Suprapubic skin (tissue), 4 donors: ENCODE data around the gene SLC8A2.

ENCODE experiments used
- CTCF ChIP-seq, 2 donors: fragments of 200-600 bp in 1 of 2; fragments of 450-650 bp in 1 of 2; sonication (generic) in 1 of 2; IDR thresholded peaks; one replicate each; pipeline ENCODE4 v1.5.1; 2016 to 2019; ENCODE audit warnings: antibody characterized with exemption in 2 of 2, mild to moderate bottlenecking in 1 of 2, moderate library complexity in 1 of 2
- EP300 ChIP-seq: sonication (generic); formaldehyde crosslinking; IDR thresholded peaks from one replicate; pipeline ENCODE4 v1.6.1; 2017; ENCODE audit warnings: antibody characterized with exemption
- POLR2A ChIP-seq, 2 donors: fragments of 450-650 bp; IDR thresholded peaks; one replicate each; pipeline ENCODE4 v1.6.1; 2017; ENCODE audit warnings: antibody characterized with exemption in 2 of 2, mild to moderate bottlenecking in 2 of 2, moderate library complexity in 2 of 2
- POLR2AphosphoS5 ChIP-seq, 3 donors: sonication (generic); formaldehyde crosslinking; IDR thresholded peaks; one replicate each; pipeline ENCODE4 v1.6.1; 2017; ENCODE audit warnings: antibody characterized with exemption in 3 of 3

GRCh38 chr19:47433121-47433520 is 38.6 kb downstream of the SLC8A2 start:
- TF ChIP-seq CTCF (IDR thresholded peaks at IDR 0.05) = no peak
- no peak for TF ChIP-seq EP300
- no peak for TF ChIP-seq POLR2A (IDR thresholded peaks at IDR 0.05)
- no peak for TF ChIP-seq POLR2AphosphoS5 (IDR thresholded peaks at IDR 0.05)
